Ishikawa (cell line): ENCODE results near the gene SREK1IP1.
A peak's percentile ranks its signal among the peaks of the same experiment; 100 is the strongest.

Experiments
- CEBPB ChIP-seq: IDR thresholded peaks from 2 replicates; pipeline ENCODE4 v1.6.1; 2012
- CREB1 ChIP-seq: IDR thresholded peaks from 2 replicates; pipeline ENCODE4 v1.6.1; 2012; ENCODE audit warnings: low read depth
- EGR1 ChIP-seq: IDR thresholded peaks from 2 replicates; pipeline ENCODE4 v1.6.1; 2012
- EP300 ChIP-seq: IDR thresholded peaks from 2 replicates; pipeline ENCODE4 v1.6.1; 2012; ENCODE audit warnings: borderline replicate concordance
- FOXM1 ChIP-seq: IDR thresholded peaks from 2 replicates; pipeline ENCODE4 v1.6.1; 2012; ENCODE audit warnings: low read depth, borderline replicate concordance
- NFIC ChIP-seq: IDR thresholded peaks from 2 replicates; pipeline ENCODE4 v1.6.1; 2012
- RAD21 ChIP-seq: IDR thresholded peaks from 2 replicates; pipeline ENCODE4 v1.6.1; 2012; ENCODE audit warnings: low read depth
- TAF1 ChIP-seq: IDR thresholded peaks from 2 replicates; pipeline ENCODE4 v1.6.1; 2012; ENCODE audit warnings: low read depth, mild to moderate bottlenecking
- TCF12 ChIP-seq: IDR thresholded peaks from 2 replicates; pipeline ENCODE4 v1.6.1; 2012; ENCODE audit warnings: low read depth
- TEAD4 ChIP-seq: IDR thresholded peaks from 2 replicates; pipeline ENCODE4 v1.6.1; 2012
- YY1 ChIP-seq: IDR thresholded peaks from 2 replicates; pipeline ENCODE4 v1.6.1; 2012; ENCODE audit warnings: low read depth
- ZBTB7A ChIP-seq: IDR thresholded peaks from 2 replicates; pipeline ENCODE4 v1.6.1; 2012; ENCODE audit warnings: low read depth
- TF ChIP-seq, protein P1 (sequence below): IDR thresholded peaks from 2 replicates; pipeline ENCODE4 v1.6.1; 2012
- TF ChIP-seq, protein P2 (sequence below): IDR thresholded peaks from 2 replicates; pipeline ENCODE4 v1.6.1; 2012
- TF ChIP-seq, protein P3 (sequence below): IDR thresholded peaks from 2 replicates; pipeline ENCODE4 v1.6.1; 2012; ENCODE audit warnings: low read depth, mild to moderate bottlenecking

SREK1IP1 gene

DNA sequence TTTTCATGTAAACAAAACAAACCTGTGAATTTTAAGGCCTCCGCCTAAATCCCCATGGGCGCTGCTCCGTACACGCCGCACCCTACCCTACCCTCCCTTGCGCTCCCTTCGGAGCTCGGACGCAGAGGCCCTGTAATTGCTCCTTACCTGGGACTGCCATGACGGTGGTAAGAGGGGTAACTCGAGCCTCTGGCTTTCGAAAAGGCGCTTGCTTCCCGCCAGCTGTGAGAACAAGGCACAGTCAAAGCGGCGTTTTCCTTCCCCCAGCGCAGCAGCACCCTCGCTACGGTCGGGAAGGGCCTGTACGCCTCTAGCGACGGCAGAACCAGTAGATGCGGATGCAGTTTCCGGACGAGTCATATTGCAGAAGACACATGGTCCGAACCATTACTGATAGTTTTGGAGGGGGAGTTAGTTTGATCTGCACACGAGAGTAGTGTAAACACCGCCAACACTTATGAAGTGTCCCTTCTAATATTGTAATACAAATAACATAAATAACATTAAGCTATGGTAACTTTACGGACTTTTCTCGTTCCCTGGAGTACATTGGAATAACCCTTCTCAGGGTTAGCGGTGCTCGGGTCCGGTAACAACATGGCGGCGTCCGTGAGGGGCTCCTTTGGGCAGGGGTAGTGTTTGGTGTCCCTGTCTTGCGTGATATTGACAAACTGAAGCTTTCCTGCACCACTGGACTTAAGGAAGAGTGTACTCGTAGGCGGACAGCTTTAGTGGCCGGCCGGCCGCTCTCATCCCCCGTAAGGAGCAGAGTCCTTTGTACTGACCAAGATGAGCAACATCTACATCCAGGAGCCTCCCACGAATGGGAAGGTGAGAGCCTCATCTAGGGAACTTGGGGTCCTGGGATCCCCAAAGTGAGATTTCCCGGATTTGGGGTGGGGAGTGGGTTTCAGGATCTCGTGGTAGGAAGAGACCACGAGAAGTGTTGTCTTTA lies at the start of gene SREK1IP1, which contains the start of gene CWC27:
Gene SREK1IP1 (minus strand): TSS at position 334 of the 955 bp plus-strand sequence. CDS start 174 bp downstream, at position 160.
Gene CWC27 (plus strand): TSS at position 573 of the 955 bp plus-strand sequence. CDS start 217 bp downstream, at position 790.
- TF ChIP-seq EP300, result peak; percentile 68; the same call in 1 of the 2 replicates
- peak; percentile 62; the same call in 1 of the 2 replicates for TF ChIP-seq TCF12
- no peak; the same call in 1 of the 2 replicates for TF ChIP-seq CEBPB
- TF ChIP-seq, protein P1, sequence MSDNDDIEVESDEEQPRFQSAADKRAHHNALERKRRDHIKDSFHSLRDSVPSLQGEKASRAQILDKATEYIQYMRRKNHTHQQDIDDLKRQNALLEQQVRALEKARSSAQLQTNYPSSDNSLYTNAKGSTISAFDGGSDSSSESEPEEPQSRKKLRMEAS, result peak; percentile 60; the same call in 1 of the 2 replicates
- TF ChIP-seq YY1, result peak; percentile 95
- no peak for TF ChIP-seq CREB1
- TF ChIP-seq TAF1, result peak; percentile 61; the same call in 1 of the 2 replicates
- TF ChIP-seq, protein P2, sequence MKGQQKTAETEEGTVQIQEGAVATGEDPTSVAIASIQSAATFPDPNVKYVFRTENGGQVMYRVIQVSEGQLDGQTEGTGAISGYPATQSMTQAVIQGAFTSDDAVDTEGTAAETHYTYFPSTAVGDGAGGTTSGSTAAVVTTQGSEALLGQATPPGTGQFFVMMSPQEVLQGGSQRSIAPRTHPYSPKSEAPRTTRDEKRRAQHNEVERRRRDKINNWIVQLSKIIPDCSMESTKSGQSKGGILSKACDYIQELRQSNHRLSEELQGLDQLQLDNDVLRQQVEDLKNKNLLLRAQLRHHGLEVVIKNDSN, result peak; percentile 50

DNA sequence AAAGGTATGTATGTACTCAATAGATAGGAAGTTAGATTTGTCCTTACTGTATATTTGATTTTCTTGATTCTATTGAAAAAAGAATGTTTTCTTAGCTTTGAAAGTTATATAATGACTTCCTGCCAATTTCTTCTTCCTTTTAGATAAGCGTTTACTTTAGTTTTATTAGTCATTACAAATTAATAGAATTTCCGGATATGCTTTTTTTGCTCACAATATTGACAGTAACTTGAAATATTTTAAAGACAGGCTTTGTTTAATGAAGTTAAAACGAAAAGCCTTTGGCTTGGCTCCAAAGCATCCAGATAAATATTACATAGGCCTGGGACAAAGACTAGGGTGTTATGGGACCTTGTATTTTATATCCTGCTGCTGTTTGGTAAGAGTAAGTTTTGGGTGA lies 49.8 kb upstream of the SREK1IP1 start:
- TF ChIP-seq TAF1 (no peak), NFIC (no peak), CEBPB (no peak), RAD21 (no peak), EP300 (no peak), CREB1 (no peak), YY1 (no peak), TEAD4 (no peak), ZBTB7A (no peak)
- TF ChIP-seq, protein P2, result no peak

DNA sequence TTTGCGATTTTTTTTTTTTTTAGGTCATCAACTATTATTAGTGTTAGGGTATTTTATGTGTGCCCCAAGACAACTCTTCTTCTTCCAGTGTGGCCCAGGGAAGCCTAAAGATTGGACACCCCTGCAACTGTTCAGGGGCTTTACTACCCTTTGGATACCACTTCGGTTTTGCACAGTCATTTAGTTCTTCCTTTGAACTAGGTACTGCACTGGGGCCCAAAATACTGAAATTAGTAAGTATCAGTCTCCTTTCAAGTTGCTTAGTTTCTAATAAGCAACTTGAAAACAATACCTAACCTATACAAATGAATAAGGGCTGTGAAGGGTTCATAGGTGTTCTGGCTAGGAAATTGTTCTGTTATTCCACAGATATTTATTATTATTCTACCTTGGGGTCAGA lies 45.6 kb upstream of the SREK1IP1 start:
- TF ChIP-seq FOXM1 (no peak), EGR1 (no peak), RAD21 (no peak), CREB1 (no peak), TAF1 (no peak), CEBPB (no peak), YY1 (no peak), NFIC (no peak), TEAD4 (no peak), ZBTB7A (no peak), EP300 (no peak), TCF12 (no peak)
- TF ChIP-seq, protein P1, result no peak
- TF ChIP-seq, protein P2, result no peak
- TF ChIP-seq, protein P3, sequence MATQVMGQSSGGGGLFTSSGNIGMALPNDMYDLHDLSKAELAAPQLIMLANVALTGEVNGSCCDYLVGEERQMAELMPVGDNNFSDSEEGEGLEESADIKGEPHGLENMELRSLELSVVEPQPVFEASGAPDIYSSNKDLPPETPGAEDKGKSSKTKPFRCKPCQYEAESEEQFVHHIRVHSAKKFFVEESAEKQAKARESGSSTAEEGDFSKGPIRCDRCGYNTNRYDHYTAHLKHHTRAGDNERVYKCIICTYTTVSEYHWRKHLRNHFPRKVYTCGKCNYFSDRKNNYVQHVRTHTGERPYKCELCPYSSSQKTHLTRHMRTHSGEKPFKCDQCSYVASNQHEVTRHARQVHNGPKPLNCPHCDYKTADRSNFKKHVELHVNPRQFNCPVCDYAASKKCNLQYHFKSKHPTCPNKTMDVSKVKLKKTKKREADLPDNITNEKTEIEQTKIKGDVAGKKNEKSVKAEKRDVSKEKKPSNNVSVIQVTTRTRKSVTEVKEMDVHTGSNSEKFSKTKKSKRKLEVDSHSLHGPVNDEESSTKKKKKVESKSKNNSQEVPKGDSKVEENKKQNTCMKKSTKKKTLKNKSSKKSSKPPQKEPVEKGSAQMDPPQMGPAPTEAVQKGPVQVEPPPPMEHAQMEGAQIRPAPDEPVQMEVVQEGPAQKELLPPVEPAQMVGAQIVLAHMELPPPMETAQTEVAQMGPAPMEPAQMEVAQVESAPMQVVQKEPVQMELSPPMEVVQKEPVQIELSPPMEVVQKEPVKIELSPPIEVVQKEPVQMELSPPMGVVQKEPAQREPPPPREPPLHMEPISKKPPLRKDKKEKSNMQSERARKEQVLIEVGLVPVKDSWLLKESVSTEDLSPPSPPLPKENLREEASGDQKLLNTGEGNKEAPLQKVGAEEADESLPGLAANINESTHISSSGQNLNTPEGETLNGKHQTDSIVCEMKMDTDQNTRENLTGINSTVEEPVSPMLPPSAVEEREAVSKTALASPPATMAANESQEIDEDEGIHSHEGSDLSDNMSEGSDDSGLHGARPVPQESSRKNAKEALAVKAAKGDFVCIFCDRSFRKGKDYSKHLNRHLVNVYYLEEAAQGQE, result no peak

DNA sequence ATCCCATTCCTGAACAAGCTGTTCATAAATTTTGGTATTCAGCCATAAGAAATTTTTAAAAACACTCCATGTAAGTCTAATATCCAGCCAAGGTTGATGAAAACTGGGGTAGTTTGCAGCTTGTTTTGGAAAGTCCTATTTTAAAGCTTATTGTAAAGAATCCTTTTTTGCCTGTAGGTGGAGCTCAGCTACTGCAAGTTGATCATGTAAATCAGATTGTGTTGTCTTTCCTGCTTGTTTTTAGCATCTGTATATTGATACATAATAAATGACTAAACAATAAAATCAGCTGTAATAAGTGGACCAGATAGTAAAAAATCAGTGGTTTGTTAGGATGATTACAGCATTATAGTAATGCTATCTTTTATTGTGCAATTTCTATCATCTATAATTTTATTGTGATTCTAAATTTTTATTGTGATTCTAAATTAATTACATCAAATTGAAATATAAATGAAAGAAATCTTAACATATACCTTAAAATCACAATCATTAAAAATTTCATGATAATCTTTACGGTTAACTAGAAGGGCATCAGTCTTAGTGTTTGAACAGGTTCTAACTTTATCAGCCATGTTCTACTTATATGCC lies 42.7 kb upstream of the SREK1IP1 start:
- TF ChIP-seq RAD21 (peak; percentile 77), TAF1 (no peak)

DNA sequence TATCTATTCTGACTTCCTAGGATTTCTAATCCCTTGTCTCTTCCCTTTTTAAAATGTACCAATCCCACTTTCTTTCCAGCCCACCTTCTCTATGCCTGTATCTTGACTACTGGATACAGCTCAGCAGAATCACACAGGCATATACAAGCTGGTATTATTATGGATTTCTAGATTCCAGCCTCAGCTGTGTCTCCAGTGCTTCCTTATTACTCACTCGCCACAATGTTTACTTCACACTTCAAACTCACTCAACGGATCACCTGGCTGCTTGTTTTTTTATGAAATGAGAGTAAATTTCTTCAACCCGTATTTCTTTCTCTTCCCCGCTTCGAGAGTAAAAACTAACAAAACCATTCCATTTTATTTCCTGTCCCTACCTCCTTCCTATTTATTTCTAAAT lies 39.0 kb upstream of the SREK1IP1 start:
- no peak for TF ChIP-seq NFIC
- TF ChIP-seq, protein P3, result no peak
- no peak for TF ChIP-seq FOXM1
- TF ChIP-seq EP300, result no peak
- no peak for TF ChIP-seq CEBPB
- TF ChIP-seq CREB1, result no peak
- TF ChIP-seq ZBTB7A, result no peak
- no peak for TF ChIP-seq TAF1
- no peak for TF ChIP-seq TCF12
- no peak for TF ChIP-seq RAD21
- TF ChIP-seq, protein P1, result no peak
- no peak for TF ChIP-seq TEAD4
- no peak for TF ChIP-seq EGR1
- TF ChIP-seq, protein P2, result no peak
- no peak for TF ChIP-seq YY1
